GM12872 (cell line): ENCODE data around the gene FAM228A.

Experiments used
- TF ChIP-seq, protein P1 (sequence below): IDR thresholded peaks from 3 replicates; pipeline ENCODE4 v1.5.1; 2011; ENCODE audit warnings: low read depth, mild to moderate bottlenecking, low read length, moderate library complexity; ENCODE audit not compliant: insufficient read depth

The FAM228A gene

DNA sequence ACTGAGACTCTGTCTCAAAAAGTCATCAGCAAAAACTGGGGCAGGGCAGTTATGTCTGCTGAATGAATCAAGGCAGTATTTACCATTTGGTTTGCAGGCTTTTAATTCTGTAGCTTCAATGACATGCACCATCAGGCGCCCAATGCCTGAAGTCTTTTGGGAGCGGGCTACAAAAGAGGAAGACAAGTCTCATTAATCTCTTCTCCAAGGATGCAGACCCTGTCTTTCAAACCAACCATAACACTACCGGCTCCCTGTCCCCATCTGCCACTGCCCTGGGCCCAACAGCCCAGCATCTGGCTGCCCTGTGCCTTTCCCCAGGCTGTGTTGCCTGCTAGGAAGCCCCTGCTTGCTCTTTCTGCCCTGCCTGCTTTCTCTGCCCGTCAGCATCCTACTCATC is 30.3 kb downstream of the FAM228A start:
- TF ChIP-seq, protein P1, sequence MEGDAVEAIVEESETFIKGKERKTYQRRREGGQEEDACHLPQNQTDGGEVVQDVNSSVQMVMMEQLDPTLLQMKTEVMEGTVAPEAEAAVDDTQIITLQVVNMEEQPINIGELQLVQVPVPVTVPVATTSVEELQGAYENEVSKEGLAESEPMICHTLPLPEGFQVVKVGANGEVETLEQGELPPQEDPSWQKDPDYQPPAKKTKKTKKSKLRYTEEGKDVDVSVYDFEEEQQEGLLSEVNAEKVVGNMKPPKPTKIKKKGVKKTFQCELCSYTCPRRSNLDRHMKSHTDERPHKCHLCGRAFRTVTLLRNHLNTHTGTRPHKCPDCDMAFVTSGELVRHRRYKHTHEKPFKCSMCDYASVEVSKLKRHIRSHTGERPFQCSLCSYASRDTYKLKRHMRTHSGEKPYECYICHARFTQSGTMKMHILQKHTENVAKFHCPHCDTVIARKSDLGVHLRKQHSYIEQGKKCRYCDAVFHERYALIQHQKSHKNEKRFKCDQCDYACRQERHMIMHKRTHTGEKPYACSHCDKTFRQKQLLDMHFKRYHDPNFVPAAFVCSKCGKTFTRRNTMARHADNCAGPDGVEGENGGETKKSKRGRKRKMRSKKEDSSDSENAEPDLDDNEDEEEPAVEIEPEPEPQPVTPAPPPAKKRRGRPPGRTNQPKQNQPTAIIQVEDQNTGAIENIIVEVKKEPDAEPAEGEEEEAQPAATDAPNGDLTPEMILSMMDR: no peak

DNA sequence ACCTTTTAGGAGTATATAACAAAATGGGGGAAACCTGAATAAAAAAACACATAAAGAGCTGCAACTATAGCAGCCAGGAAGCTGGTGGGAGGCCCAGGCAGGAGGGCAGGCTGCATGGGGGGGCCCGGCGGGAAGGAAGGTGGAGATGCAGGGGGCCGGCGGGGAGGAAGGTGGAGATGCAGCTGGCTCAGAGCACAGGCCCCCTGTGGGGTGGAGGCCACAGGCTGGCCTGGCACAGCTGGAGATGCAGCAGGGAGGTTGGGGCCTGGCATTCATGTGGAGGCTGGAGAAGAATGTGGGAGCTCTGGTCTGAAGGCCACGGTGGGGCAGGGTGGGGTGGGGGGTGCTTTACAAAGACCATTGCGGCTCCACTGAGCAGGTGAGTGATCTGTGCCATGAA is 31.4 kb downstream of the FAM228A start:
- TF ChIP-seq, protein P1: no peak

DNA sequence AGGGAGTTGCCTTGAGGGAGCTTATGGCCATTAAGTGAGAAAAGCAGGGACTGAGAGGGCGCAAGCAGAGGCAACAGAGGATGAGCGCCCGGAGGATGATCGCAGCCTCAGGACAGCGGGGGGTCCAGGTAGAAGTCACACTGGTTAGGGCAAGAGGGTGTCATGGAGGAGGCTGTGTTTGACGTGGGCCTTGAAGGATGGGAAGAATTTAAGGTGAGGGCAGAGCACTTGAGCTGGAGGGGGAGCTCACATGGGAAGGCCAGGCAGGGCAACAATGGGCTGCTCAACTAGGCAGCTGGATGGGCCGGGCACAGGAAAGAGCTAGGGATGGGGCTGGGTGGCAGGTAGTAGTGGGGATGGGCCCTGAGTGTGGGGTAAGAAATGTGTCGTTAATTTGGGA is 31.9 kb downstream of the FAM228A start:
- TF ChIP-seq, protein P1: no peak

DNA sequence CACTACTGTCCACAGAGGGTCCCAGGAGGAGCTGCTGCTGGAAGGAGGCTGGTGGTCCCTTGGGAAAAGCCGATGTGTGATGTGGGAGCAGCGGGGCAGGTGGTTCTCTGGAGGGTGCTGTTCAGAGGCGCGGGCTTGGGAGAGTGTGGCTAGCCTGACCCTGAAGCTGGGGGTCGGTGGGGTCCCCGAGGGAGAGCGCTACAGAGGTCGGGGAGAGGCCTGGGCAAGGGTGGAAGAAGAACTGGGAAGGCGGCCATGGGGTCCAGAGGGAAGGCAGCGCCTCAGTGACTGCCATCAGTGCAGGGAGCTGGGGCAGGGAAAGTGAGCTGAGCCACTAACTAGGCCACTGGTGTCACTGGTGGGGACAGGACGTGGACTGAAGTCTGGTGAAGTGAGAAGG is 32.5 kb downstream of the FAM228A start:
- TF ChIP-seq, protein P1: no peak

DNA sequence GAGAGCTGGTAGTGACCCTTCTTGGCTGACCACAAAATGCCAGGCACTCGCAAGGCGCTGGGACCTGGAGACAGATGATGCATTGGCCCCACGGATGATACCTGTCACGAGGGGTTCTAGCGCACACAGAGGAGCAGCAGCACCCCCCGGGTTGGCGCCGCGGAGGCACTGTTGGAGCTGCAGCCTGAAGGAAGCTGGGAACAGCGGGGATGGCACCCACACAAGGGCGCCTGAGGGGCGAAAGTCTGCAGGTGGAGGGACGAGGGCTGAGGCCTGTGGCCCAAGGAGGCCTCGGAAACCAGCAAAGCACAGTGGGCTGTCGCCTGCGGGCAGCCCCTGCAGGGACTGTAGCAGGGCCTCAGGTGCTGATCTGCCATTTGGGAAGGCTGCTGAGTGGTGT is 33.6 kb downstream of the FAM228A start:
- TF ChIP-seq, protein P1: no peak

DNA sequence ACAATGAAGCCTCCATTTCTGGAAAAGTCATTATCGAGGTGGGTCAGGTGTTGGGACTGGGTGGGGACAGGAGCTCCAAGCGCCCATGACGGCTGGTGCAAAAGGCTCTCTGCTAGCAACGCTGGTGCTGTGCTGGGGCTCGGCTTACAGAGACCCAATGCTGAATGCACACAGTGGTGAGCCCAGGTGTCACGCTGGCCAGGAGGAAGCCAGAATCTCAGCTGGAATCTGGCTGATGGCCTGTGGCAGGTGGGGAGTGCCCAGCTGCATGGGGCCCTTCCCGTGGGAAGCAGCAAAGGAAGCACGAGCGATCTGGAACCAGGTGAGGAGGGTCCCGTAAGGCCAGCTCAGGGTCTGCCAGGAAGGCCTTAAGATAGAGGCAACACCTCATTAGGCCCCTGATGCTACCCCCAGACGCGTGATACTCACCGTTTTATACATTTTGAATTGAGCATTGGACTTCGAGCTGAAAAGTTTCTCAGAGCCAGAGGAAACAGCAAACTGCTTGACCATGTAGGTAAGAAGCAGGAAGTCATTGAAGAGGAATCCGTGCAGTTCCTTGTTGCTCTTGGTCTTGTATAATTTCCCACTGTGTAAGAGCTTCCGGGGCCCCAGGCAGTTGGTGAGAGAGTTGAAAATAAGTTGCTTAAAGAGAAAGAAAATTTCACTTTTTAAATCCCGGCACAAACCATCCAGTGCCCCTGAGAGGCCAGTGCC is 34.7 kb downstream of the FAM228A start:
- TF ChIP-seq, protein P1: no peak

DNA sequence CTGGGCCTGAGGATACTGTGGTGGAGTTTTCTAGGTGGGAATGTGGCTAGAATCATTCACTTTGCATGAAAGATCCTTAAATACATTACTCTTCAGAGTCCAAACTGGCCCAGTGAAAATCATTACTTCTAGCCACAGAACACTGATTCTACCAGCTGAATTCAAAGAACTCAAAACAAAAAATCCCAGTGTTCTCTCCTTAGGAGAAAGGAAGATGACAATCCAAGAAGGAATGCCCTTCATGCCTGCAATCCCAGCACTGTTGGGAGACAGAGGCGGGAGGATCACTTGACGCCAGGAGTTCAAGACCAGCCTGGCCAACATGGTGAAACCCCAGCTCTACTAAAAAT is 35.2 kb downstream of the FAM228A start:
- TF ChIP-seq, protein P1: no peak
